GM19463 (cell line): ENCODE measurements around the gene ASCC1.
"Not testable (repeated sequence)": the region's sequence is repeated elsewhere in the genome, so short reads cannot be mapped to it uniquely, and the experiment has no call there.

Experiments used
- ATAC-seq: cut with Tn5 transposase; IDR thresholded peaks from one replicate; pipeline ENCODE4 v1.9.1; 2021; ENCODE audit warnings: mild to moderate bottlenecking, moderate library complexity; ENCODE audit not compliant: unreplicated experiment

Gene ASCC1

DNA sequence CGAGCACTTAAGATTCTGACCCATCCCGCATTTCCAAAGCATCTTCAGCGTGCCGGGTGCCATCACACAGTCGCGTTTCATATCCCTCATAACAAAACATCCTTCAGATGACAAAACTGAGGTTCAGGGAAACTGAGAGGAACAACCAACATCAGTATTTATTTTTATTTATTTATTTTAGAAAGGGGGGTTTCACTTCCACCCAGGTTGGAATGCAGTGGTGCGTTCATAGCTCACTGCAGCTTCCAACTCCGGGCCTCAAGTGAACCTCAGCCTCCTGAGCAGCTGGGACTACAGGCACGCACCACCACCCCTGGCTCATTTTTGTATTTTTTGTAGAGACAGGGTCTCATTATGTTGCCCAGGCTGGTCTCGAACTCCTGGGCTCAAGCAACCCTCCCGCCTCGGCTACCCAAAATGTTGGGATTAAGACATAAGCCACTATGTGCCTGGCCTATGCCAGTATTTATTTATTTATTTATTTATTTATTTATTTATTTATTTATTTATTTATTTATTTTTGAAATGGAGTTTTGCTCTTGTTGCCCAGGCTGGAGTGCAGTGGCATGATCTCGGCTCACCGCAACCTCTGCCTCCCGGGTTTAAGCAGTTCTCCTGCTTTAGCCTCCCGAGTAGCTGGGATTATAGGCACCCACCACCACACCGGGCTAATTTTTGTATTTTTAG lies 33.2 kb upstream of the ASCC1 start:
- not testable (repeated sequence) for ATAC-seq

- peak; percentile 86 for ATAC-seq
Observed at GRCh38 chr10:72248468-72249151, 32.5 kb upstream of the ASCC1 start.

DNA sequence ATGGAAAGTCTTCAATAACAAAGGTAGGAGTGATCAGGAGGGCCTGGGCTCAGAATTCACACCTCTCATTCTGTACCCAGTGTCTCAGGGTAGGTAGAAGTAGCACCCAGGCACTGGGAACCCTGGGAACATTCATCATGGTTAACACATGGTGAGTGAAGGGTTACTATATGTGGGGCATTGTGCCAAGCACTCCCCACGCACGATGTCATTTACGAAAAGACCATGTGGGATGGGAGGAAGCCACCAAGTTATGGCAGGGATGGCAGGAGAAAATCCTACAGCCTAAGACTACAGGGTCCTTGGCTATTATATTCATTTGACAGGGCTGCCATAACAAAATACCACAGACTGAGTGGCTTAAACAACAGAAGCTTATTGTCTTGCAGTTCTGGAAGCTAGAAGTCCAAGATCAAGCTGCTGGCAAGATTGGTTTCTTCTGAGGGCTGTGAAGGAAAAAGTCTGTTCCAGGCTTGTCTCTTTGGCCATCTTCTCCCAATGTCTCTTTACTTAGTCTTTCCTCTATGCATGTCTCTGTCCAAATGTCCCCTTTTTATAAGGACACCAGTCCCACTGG lies 30.0 kb upstream of the ASCC1 start:
- no peak for ATAC-seq

DNA sequence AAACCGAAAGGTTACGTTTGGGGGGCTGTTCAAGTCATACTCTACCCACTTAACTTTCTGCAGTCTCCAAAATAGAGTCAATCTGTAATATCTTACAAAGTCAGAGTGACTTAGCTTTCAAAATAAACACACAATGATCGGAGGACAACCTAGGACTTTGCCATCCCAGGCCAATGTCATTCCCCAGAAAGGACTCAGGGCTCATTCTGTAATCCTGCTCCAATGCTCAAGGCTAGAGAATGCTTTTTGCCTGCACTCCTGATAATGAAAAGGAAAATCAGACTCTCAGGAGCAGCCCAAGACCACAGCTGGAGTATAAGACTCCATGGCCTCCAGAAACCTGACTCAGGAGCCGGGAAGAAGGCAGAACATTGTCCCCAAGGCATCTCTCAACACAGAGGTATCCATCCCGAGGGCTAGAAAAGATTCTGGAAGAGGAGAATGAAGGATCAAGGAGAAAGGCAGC lies 28.5 kb upstream of the ASCC1 start:
- no peak for ATAC-seq

DNA sequence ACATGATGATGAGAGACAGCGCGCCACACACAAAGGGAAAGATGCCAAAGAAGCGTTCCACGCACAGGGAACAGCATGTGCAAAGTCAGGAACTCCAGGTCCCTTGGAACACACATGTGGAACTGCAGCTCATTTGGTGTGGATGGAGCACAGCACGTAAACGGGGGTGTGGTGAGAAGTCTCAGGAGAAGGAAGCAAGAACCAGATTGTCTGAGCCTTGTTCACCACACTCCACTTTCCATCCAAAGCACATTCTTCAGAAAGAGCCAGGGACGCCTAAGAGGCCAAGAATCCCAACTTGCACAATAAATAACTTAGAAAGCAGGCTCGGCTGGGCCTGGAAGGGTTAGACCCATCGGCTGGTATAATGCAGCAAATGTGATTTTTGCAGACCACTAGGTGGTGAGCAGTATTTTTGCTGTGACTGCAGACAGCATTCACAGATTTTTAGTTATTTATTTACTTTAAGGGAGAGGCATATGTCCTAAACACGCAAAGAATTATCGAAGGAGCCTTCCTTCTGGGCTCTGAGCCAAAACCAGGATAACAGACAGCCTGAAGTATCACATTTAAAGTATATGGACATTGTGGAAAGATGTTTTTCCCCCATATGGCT lies 27.9 kb upstream of the ASCC1 start:
- no peak for ATAC-seq

DNA sequence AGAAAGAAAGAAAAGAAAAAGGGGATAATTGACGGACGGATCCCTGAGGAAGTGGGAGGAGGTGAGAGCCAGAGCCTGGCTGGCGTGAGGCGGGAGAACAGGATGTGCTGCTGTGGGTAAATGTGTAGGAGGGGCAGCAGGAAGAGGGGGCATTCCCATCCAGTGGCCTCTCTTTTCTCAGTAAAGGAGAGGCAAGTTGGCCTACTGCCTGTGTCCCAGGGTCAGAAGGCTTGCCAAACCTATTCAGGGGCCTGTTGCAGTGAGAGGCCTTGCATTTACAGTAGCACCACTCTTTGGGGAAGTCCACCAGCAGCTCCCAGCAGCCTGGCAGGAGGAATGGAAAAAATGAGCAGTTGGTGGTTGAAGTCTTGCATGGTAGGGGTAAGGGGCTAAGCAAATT lies 26.6 kb upstream of the ASCC1 start:
- no peak for ATAC-seq

DNA sequence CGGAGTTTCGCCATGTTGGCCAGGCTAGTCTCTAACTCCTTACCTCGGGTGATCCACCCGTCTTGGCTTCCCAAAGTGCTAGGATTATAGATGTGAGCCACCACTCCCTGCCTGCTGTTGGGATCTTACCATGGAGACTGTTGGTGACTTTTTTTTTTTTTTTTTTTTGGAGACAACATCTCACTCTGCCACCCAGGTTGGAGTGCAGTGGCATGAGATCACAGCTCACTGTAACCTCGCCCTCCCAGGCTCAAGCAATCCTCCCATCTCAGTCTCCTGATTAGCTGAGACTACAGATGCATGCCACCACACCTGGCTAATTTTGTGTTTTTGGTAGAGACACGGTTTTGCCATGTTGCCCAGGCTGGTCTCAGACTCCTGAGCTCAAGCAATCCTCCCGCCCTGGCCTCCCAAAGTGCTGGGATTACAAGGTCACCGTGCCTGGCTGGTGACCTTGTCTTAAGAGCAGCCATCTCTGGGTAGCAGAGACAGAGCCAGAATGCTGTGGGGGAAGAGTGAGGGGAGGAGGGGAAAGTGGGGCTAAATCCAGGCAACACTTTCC lies 25.7 kb upstream of the ASCC1 start:
- ATAC-seq: no peak

DNA sequence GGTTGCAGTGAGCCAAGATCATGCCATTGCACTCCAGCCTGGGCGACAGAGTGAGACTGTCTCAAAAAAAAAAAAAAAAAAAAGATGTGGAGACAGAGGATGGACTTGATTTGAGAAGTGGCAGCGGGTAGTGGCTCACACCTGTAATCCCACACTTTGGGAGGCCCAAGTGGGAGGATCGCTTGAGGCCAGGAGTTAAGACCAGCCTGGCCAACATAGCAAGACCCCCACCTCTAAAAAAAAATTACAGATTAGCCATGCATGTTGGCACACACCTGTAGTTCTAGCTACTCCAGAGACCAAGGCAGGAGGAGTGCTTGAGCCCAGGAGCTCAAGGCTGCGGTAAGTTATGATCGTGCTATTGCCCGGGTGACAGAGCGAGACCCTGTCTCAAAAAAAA lies 24.3 kb upstream of the ASCC1 start:
- no peak for ATAC-seq

DNA sequence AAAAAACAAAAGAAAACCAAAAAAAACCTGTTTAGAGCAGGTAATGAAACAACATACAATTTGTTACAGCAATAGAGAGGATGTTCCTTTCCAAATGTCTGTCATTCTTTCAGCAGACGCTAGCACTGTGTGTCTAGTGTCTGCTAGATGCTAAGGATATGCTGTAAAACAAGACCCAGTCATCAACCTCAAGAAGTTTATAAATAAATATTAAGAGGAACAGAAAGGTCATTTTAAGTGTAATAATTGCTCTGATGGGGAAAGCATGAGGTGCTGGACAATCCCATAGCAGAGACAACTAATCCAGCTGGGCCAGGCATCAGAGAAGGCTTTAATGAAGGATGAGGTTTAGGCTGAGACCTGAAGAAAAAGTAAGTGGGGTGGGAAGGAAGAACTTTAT lies 23.3 kb upstream of the ASCC1 start:
- ATAC-seq: no peak

- no peak for ATAC-seq
Observed at GRCh38 chr10:72238392-72239175, 22.5 kb upstream of the ASCC1 start.

- ATAC-seq: no peak
Observed at GRCh38 chr10:72235544-72236279, 19.6 kb upstream of the ASCC1 start.

DNA sequence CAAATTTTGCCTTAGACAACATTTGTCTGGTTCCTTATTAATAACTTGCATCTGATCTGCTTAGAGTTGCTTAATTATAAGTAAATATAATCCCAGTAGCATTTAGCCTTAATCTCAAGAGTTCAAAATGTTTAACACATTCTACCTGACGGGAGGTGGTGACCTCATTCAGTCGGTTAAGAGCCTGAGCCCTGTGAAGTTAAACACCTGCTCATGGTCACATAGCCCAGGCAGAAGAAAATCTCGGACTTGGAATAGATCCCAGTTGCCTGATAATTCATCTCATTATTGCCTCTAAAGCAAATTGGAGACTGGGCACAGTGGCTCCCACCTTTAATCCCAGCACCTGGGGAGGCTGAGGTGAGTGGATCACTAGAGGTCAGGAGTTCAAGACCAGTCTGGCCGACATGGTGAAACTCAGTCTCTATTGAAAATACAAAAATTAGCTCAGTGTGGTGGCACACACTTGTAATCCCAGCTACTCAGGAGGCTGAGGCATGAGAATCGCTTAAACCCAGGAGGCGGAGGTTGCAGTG lies 18.6 kb upstream of the ASCC1 start:
- no peak for ATAC-seq

- ATAC-seq: no peak
Observed at GRCh38 chr10:72233621-72234020, 17.5 kb upstream of the ASCC1 start.

DNA sequence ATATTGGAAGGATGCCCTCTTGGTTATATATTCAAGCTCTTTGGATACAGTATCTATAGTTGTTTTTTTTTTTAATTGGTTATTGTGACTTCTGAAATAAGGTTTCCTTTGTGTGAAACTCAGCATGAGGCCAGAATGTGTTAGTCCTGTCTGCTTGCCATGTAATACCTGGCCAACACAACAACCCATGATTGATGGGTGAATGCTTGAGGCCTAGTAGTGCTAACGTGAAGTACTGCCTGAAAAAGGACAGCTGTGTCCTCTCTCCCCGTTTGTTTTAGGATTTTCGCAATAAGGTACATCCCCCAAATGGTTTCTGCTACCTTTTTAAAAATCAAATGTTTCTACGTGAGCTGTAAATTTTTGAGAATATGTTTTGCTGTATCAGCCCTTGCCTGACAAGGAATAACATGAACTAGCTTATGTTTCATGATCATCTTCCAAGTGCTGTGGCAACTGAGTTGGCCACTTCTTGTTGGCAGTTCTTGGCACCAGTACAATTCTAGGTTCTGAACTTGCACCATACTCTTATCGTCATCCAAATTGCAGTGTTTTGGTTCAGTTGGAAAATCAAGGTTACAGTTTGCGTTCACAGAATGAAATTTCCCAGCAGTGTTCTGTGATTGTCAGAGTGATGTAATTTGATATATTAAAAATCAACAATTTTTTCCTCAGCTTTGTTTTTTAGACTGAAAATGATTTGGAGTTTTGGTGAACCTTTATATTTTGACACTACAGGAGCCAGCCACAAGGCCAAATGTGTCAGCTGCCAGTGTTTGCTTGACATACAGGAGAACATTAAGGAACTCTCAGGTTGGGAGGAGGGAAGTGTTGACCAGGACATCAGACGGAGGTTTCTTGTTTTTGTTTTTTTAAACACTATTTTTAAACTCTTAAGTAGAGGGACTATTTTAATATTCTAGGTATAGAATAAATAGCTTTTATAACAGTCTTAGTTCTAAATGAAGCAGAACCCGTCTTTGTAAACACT lies 13.5 kb upstream of the ASCC1 start:
- no peak for ATAC-seq

- no peak for ATAC-seq
Observed at GRCh38 chr10:72228318-72228751, 12.3 kb upstream of the ASCC1 start.

DNA sequence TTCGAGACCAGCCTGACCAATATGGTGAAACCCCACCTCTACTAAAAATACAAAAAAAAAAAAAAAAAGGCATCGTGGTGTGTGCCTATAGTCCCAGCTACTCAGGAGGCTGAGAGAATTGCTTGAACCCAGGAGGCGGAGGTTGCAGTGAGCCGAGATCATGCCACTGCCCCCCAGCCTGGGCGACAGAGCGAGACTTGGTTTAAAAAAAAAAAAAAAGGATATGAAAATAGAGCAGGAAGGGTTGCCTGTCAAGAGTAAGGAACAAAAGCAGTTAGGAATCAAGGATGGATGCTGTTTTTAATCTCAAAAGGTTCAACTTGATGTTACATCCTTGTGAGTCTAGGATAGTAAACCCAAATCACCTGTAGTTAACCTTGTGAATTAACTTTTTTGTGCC lies 11.8 kb upstream of the ASCC1 start:
- ATAC-seq: no peak

DNA sequence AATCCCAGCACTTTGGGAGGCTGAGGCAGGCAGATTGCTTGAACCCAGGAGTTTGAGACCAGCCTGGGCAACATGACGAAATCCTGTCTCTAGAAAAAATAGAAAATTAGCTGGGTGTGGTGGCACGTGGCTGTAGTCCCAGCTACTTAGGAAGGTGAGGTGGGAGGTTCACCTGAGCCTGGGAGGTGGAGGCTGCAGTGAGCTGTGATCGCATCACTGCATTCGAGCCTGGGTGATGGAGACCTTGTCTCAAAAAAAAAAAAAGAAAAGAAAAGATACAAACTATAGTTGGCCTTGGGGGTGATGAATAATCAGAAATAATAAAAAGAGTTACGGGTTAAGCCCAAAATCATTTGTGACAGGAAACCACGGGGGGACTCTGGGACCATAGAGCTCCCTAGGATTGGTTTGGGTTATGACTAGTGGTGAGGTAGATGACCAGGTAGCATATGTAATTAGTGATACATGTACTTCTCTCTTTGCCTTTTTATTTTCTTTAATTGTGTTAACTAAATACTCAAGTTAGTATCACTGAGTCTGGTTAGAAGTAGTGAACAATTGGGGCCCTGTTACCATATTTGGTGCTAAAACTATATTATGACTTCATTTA lies 10.4 kb upstream of the ASCC1 start:
- no peak for ATAC-seq

GRCh38 chr10:72224191-72224590 lies 8.1 kb upstream of the ASCC1 start:
- ATAC-seq: not testable (repeated sequence)
